NB4 (cell line): Measurements from ENCODE around the gene PUM2.

Experiments
- DNase-seq: peaks from one replicate; pipeline ENCODE4 v3.0.0; 2010; ENCODE audit warnings: low read depth
- H3K4me3 ChIP-seq: one replicate; pipeline ENCODE4 v1.5.1; 2011; ENCODE audit warnings: mild to moderate bottlenecking, low read depth, low read length, moderate library complexity
- CTCF ChIP-seq: IDR thresholded peaks from one replicate; pipeline ENCODE4 v1.5.1; 2012; ENCODE audit warnings: low read depth, low read length
- MAX ChIP-seq: IDR thresholded peaks from 2 replicates; pipeline ENCODE4 v1.6.1; 2011; ENCODE audit warnings: low read depth, low read length
- MYC ChIP-seq: IDR thresholded peaks from 2 replicates; pipeline ENCODE4 v1.6.1; 2011; ENCODE audit warnings: low read depth, low read length
- POLR2A ChIP-seq: IDR thresholded peaks from 2 replicates; pipeline ENCODE4 v1.6.1; 2011; ENCODE audit warnings: mild to moderate bottlenecking; ENCODE audit not compliant: insufficient read length; ENCODE audit errors: extremely low read depth

PUM2 gene

GRCh38 chr2:20366672-20367116 lies 16.1 kb upstream of the PUM2 start:
- no peak overlapping the region for H3K4me3 ChIP-seq
- DNase-seq, result no peak
- TF ChIP-seq MYC (no peak), CTCF (no peak), POLR2A (no peak)

- no peak for TF ChIP-seq POLR2A
- TF ChIP-seq CTCF, result no peak
- DNase-seq, result no peak
- H3K4me3 ChIP-seq, result no peak overlapping the region
Observed at GRCh38 chr2:20365249-20365817, 14.7 kb upstream of the PUM2 start.

- H3K4me3 ChIP-seq, result no peak overlapping the region
- no peak for TF ChIP-seq MYC
- TF ChIP-seq MAX, result no peak
- no peak for TF ChIP-seq CTCF
- no peak for TF ChIP-seq POLR2A
- no peak for DNase-seq
Observed at GRCh38 chr2:20363578-20363977, 12.9 kb upstream of the PUM2 start.

GRCh38 chr2:20362701-20363435 lies 12.2 kb upstream of the PUM2 start:
- DNase-seq, result no peak
- H3K4me3 ChIP-seq, result no peak overlapping the region
- TF ChIP-seq CTCF (no peak), MYC (no peak), MAX (no peak), POLR2A (no peak)

GRCh38 chr2:20361893-20362292 lies 11.2 kb upstream of the PUM2 start:
- TF ChIP-seq CTCF (no peak), MAX (no peak), POLR2A (no peak), MYC (no peak)
- no peak for DNase-seq
- no peak overlapping the region for H3K4me3 ChIP-seq

GRCh38 chr2:20359096-20359495 lies 8.5 kb upstream of the PUM2 start:
- no peak for TF ChIP-seq POLR2A
- no peak for TF ChIP-seq MAX
- no peak for TF ChIP-seq MYC
- no peak for TF ChIP-seq CTCF
- H3K4me3 ChIP-seq, result no peak overlapping the region
- DNase-seq, result no peak
